ENCODE data around the gene ARSB.

DNA sequence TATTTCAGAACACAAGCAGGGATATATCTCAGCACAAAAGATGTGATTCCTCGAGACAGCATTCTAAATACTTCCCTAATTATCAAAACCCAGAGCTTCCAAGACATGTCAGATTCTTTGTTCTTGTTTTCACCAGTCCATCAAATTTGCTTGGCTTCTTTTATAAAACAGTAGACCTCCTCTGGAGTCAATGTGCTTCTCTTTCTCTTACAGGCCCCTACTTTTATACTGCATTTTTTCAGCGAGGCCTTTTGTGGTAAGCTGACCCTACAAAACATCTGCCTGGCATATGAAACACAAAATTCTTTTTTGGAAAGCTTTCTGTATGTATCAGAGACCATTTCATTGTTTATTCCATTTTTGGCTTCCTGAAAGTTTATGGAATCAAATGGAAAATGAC lies 81.8 kb downstream of the ARSB start:
- TF ChIP-seq, protein P1, sequence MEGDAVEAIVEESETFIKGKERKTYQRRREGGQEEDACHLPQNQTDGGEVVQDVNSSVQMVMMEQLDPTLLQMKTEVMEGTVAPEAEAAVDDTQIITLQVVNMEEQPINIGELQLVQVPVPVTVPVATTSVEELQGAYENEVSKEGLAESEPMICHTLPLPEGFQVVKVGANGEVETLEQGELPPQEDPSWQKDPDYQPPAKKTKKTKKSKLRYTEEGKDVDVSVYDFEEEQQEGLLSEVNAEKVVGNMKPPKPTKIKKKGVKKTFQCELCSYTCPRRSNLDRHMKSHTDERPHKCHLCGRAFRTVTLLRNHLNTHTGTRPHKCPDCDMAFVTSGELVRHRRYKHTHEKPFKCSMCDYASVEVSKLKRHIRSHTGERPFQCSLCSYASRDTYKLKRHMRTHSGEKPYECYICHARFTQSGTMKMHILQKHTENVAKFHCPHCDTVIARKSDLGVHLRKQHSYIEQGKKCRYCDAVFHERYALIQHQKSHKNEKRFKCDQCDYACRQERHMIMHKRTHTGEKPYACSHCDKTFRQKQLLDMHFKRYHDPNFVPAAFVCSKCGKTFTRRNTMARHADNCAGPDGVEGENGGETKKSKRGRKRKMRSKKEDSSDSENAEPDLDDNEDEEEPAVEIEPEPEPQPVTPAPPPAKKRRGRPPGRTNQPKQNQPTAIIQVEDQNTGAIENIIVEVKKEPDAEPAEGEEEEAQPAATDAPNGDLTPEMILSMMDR (IDR thresholded peaks at IDR 0.05) = no peak
- TF ChIP-seq EP300 (IDR thresholded peaks at IDR 0.05) (no peak), POLR2A (IDR thresholded peaks at IDR 0.05) (no peak)
